ENCODE measurements around the gene TRIM27. TPM values are rescaled to one million over a fixed set of nuclear protein-coding genes. Genes with fewer than 3 reads are reported as not detected.
A peak's percentile ranks its signal among the peaks of the same experiment; 100 is the strongest.

TRIM27 gene
- total RNA-seq, 1 donor from 2014 or later, result 64.8 TPM

GRCh38 chr6:28941684-28942448, 18.1 kb upstream of the TRIM27 start:
- Mint-ChIP-seq H3K4me1 (peaks cover 47% of the 10 kb centered on the region), H3K27me3 (peaks cover 3% of the 10 kb centered on the region), H3K27ac (peak overlapping the region; percentile 88), H3K4me3 (peak overlapping the region; percentile 95), H3K9me3 (no peaks in the 10 kb centered on the region), H3K36me3 (ENCODE audit: low read depth) (peaks cover 14% of the 10 kb centered on the region)
- DNase-seq, result no peak
- ATAC-seq (ENCODE audit: low read depth), result no peak
- intact Hi-C loops (cut with micrococcal nuclease), result loop anchor here (1.0 to 10.0 kb wide), 14 partner anchors 19 to 1765 kb away; partner anchors contain the start of genes TRIM27, ZNF165 and ZNF184
- CTCF ChIA-PET, result interaction anchor here (2.1 kb wide), 1 partner anchor 19 kb away, joined by 10 read pairs; the partner anchor contains the start of gene TRIM27
- TF ChIP-seq CTCF (IDR thresholded peaks at IDR 0.05), result no peak
- POLR2A ChIA-PET, result interaction anchor here (0.6 to 3.7 kb wide), 8 partner anchors 18 to 1765 kb away, joined by 3 to 47 read pairs (median 8); partner anchors contain the start of gene TRIM27

GRCh38 chr6:28940858-28941683, 17.3 kb upstream of the TRIM27 start:
- ATAC-seq (ENCODE audit: low read depth), result peak; percentile 66
- intact Hi-C loops (cut with micrococcal nuclease), result loop anchor here (1.0 to 10.0 kb wide), 14 partner anchors 18 to 1764 kb away; partner anchors contain the start of genes TRIM27, ZNF165 and ZNF184
- TF ChIP-seq CTCF (IDR thresholded peaks at IDR 0.05), result no peak
- Mint-ChIP-seq H3K36me3 (ENCODE audit: low read depth) (peaks cover 14% of the 10 kb centered on the region), H3K27me3 (peaks cover 3% of the 10 kb centered on the region), H3K27ac (peak overlapping the region; percentile 88), H3K9me3 (no peaks in the 10 kb centered on the region), H3K4me1 (peaks cover 47% of the 10 kb centered on the region), H3K4me3 (peak overlapping the region; percentile 95)
- POLR2A ChIA-PET, result interaction anchor here (0.6 to 3.7 kb wide), 9 partner anchors 17 to 1764 kb away, joined by 3 to 47 read pairs (median 4); partner anchors contain the start of gene TRIM27
- DNase-seq, result peak; percentile 36
- CTCF ChIA-PET, result interaction anchor here (0.8 to 2.1 kb wide), 2 partner anchors 18 to 78 kb away, joined by 3 to 10 read pairs; partner anchors contain the start of gene TRIM27

GRCh38 chr6:28940294-28940857, 16.6 kb upstream of the TRIM27 start:
- H3K9me3 Mint-ChIP-seq, result no peaks in the 10 kb centered on the region
- CTCF ChIA-PET, result interaction anchor here (0.6 to 2.1 kb wide), 3 partner anchors 17 to 77 kb away, joined by 3 to 10 read pairs (median 3); partner anchors contain the start of gene TRIM27
- peak; percentile 37 for DNase-seq
- H3K4me1 Mint-ChIP-seq, result peaks cover 47% of the 10 kb centered on the region
- H3K4me3 Mint-ChIP-seq, result peak overlapping the region; percentile 95
- intact Hi-C loops (cut with micrococcal nuclease), result loop anchor here (2.0 to 10.0 kb wide), 8 partner anchors 58 to 1764 kb away; partner anchors contain the start of gene ZNF165
- peak overlapping the region; percentile 88 for H3K27ac Mint-ChIP-seq
- TF ChIP-seq CTCF (IDR thresholded peaks at IDR 0.05), result no peak
- peaks cover 14% of the 10 kb centered on the region for H3K36me3 Mint-ChIP-seq (ENCODE audit: low read depth)
- peak; percentile 21 for ATAC-seq (ENCODE audit: low read depth)
- POLR2A ChIA-PET, result interaction anchor here (0.6 to 3.7 kb wide), 8 partner anchors 17 to 1047 kb away, joined by 3 to 47 read pairs (median 4); partner anchors contain the start of gene TRIM27
- H3K27me3 Mint-ChIP-seq, result peaks cover 3% of the 10 kb centered on the region

GRCh38 chr6:28933069-28933468, 9.3 kb upstream of the TRIM27 start:
- no peak overlapping the region for H3K27ac Mint-ChIP-seq
- DNase-seq (no peak), ATAC-seq (ENCODE audit: low read depth) (no peak)
- H3K27me3 Mint-ChIP-seq, result peaks cover 5% of the 10 kb centered on the region
- CTCF ChIA-PET, result no interaction called here
- H3K4me1 Mint-ChIP-seq, result no peaks in the 10 kb centered on the region
- intact Hi-C loops (cut with micrococcal nuclease), result no loop called here
- TF ChIP-seq CTCF (IDR thresholded peaks at IDR 0.05), result no peak
- H3K4me3 Mint-ChIP-seq, result no peak overlapping the region
- no peaks in the 10 kb centered on the region for H3K36me3 Mint-ChIP-seq (ENCODE audit: low read depth)
- POLR2A ChIA-PET, result no interaction called here
- H3K9me3 Mint-ChIP-seq, result no peaks in the 10 kb centered on the region
